Posterior vena cava (tissue), 2 donors: Measurements from ENCODE around the gene TGM4. TPM values are rescaled to one million over a fixed set of nuclear protein-coding genes. Genes with fewer than 3 reads are reported as not detected.

Experiments used
- total RNA-seq, 2 donors: library from RNA; stranded (reverse); fragmentation: NEBNext Ultra II Directional; extraction: Animal tissue kit (Norgen Biotek cat#: 25700); gene quantifications; one replicate each; pipeline ENCODE4 v1.2.1, GENCODE V29; 2021
- donor health status: DM: yes; HTN: yes; CAD: no.
- donor health status: DM: yes; HTN: yes; CAD: no.

Gene TGM4
- total RNA-seq, 2 donors from 2014 or later = not detected

Other genes starting within 250 kb of the TGM4 start
- gene ZNF197, start 249.6 kb upstream of the TGM4 start, total RNA-seq = 10 to 100 TPM; 14.0 to 14.3 TPM
- gene ZNF35, start 225.9 kb upstream of the TGM4 start, total RNA-seq = 10 to 100 TPM; 10.6 to 16.1 TPM
- 1 to 10 TPM; 5.7 to 5.8 TPM for gene ZNF502, start 161.9 kb upstream of the TGM4 start, total RNA-seq
- 1 to 10 TPM; 7.2 to 8.1 TPM for gene ZNF501, start 145.0 kb upstream of the TGM4 start, total RNA-seq
- gene KIAA1143, start 113.0 kb upstream of the TGM4 start, total RNA-seq = 10 to 100 TPM; 26.9 to 27.2 TPM
- gene KIF15, start 112.8 kb upstream of the TGM4 start, total RNA-seq = under 1 TPM; 0.19 to 0.65 TPM
- gene TMEM42, start 12.7 kb upstream of the TGM4 start, total RNA-seq = 10 to 100 TPM in 1 of 2 donors, 1 to 10 TPM in 1; 6.7 to 10.8 TPM
- 10 to 100 TPM; 59.0 to 59.7 TPM for gene ZDHHC3, start 101.6 kb downstream of the TGM4 start, total RNA-seq
- gene EXOSC7, start 101.6 kb downstream of the TGM4 start, total RNA-seq = 10 to 100 TPM; 27.3 to 30.8 TPM
- gene CLEC3B, start 151.7 kb downstream of the TGM4 start, total RNA-seq = 100 to 1,000 TPM in 1 of 2 donors, 10 to 100 TPM in 1; 50.0 to 136 TPM